ENCODE data around the gene SMG1.
"Not testable (repeated sequence)": the region's sequence is repeated elsewhere in the genome, so short reads cannot be mapped to it uniquely, and the experiment has no call there.

DNA sequence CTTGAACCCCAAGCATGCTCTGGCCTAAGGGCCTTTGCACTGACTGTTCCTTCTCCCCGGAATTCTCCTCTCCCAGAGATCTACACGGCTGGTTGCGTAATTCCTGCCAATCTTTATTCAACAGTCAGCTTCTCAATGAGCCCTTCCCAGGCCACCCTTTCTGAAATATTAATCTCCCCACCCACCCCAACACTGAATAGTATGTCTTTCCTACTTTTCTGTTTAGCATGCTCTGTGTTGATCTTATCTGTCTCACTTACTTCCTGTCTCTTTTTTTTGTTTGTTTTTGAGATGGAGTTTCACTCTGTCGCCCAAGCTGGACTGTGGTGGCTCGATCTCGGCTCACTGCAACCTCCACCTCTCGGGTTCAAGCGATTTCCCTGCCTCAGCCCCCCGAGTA, 169.6 kb downstream of the SMG1 start:
- TF ChIP-seq, protein P1, sequence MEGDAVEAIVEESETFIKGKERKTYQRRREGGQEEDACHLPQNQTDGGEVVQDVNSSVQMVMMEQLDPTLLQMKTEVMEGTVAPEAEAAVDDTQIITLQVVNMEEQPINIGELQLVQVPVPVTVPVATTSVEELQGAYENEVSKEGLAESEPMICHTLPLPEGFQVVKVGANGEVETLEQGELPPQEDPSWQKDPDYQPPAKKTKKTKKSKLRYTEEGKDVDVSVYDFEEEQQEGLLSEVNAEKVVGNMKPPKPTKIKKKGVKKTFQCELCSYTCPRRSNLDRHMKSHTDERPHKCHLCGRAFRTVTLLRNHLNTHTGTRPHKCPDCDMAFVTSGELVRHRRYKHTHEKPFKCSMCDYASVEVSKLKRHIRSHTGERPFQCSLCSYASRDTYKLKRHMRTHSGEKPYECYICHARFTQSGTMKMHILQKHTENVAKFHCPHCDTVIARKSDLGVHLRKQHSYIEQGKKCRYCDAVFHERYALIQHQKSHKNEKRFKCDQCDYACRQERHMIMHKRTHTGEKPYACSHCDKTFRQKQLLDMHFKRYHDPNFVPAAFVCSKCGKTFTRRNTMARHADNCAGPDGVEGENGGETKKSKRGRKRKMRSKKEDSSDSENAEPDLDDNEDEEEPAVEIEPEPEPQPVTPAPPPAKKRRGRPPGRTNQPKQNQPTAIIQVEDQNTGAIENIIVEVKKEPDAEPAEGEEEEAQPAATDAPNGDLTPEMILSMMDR (IDR thresholded peaks at IDR 0.05 in 4 of 5, conservative IDR thresholded peaks at IDR 0.05 in 1 of 5): not testable (repeated sequence)
- not testable (repeated sequence) for TF ChIP-seq POLR2A (IDR thresholded peaks at IDR 0.05)
